GM18951 (cell line): Measurements from ENCODE around the gene TWF2.

Source experiments
- POLR2A ChIP-seq: IDR thresholded peaks from 4 replicates; pipeline ENCODE4 v1.6.1; 2011; ENCODE audit warnings: mild to moderate bottlenecking; ENCODE audit not compliant: insufficient read length, insufficient read depth; ENCODE audit errors: extremely low read depth
- in situ Hi-C: fragments of 300-500 bp; cut with MboI; formaldehyde crosslinking; loops from one replicate; pipeline ENCODE4 v1.12.0; 2022; ENCODE audit warnings: low sequenced_read_pairs, mixed read lengths, inconsistent platforms; ENCODE audit not compliant: unreplicated experiment

Gene TWF2

GRCh38 chr3:52194485-52195290 lies 44.3 kb downstream of the TWF2 start:
- in situ Hi-C loops = no loop called here
- no peak for TF ChIP-seq POLR2A

- TF ChIP-seq POLR2A = no peak
- in situ Hi-C loops = no loop called here
Measured at GRCh38 chr3:52193065-52193464, 45.9 kb downstream of the TWF2 start.

GRCh38 chr3:52191663-52192062 lies 47.3 kb downstream of the TWF2 start:
- no peak for TF ChIP-seq POLR2A
- in situ Hi-C loops = no loop called here

GRCh38 chr3:52190294-52191074 lies 48.5 kb downstream of the TWF2 start:
- TF ChIP-seq POLR2A = no peak
- in situ Hi-C loops = no loop called here

GRCh38 chr3:52188556-52188955 lies 50.4 kb downstream of the TWF2 start:
- no peak for TF ChIP-seq POLR2A
- in situ Hi-C loops = no loop called here

- in situ Hi-C loops = no loop called here
- TF ChIP-seq POLR2A = no peak
Measured at GRCh38 chr3:52186729-52187128, 52.2 kb downstream of the TWF2 start.

- in situ Hi-C loops = no loop called here
- no peak for TF ChIP-seq POLR2A
Measured at GRCh38 chr3:52185837-52186236, 53.1 kb downstream of the TWF2 start.

GRCh38 chr3:52185311-52185710 lies 53.6 kb downstream of the TWF2 start:
- TF ChIP-seq POLR2A = no peak
- in situ Hi-C loops = no loop called here

- in situ Hi-C loops = no loop called here
- TF ChIP-seq POLR2A = no peak
Measured at GRCh38 chr3:52184690-52185089, 54.3 kb downstream of the TWF2 start.

GRCh38 chr3:52183786-52184445 lies 55.0 kb downstream of the TWF2 start:
- no peak for TF ChIP-seq POLR2A
- in situ Hi-C loops = no loop called here

- no peak for TF ChIP-seq POLR2A
Measured at GRCh38 chr3:52182691-52183090, 56.3 kb downstream of the TWF2 start.

GRCh38 chr3:52182196-52182595 lies 56.8 kb downstream of the TWF2 start:
- in situ Hi-C loops = no loop called here
- no peak for TF ChIP-seq POLR2A

More at GRCh38 chr3:52182691-52183090, 56.3 kb downstream of the TWF2 start:
- in situ Hi-C loops = no loop called here

GRCh38 chr3:52181543-52181942 lies 57.4 kb downstream of the TWF2 start:
- in situ Hi-C loops = no loop called here

More at GRCh38 chr3:52181543-52181942, 57.4 kb downstream of the TWF2 start:
- TF ChIP-seq POLR2A = no peak
